Calu3 (cell line): ENCODE data around the gene XDH. TPM values are rescaled to one million over a fixed set of nuclear protein-coding genes. Genes with fewer than 3 reads are reported as not detected.
A peak's percentile ranks its signal among the peaks of the same experiment; 100 is the strongest.

Source experiments
- BruUV-seq: library from RNA; stranded (reverse); fragments of 400-500 nt; replicated peaks from 2 replicates; lab custom pipeline; 2021; lab: Mats Ljungman, UMichigan
- CTCF ChIA-PET: fragments of 300-600 bp; sonication (Branson Sonifier 250); formaldehyde crosslinking; loops from one replicate; lab custom pipeline; 2022; ENCODE audit warnings: antibody characterized with exemption; lab: Charles Lee
- DNase-seq: peaks from one replicate; pipeline ENCODE4 v3.0.0; 2022
- H3K27ac Mint-ChIP-seq: one replicate; pipeline ENCODE4 v1.8.0; 2022; ENCODE audit warnings: mixed read lengths; ENCODE audit not compliant: unreplicated experiment
- H3K27me3 Mint-ChIP-seq: one replicate; pipeline ENCODE4 v1.8.0; 2022; ENCODE audit warnings: mixed read lengths; ENCODE audit not compliant: unreplicated experiment
- H3K36me3 Mint-ChIP-seq: one replicate; pipeline ENCODE4 v1.8.0; 2022; ENCODE audit warnings: mild to moderate bottlenecking, moderate library complexity, mixed read lengths; ENCODE audit not compliant: insufficient read depth, unreplicated experiment
- H3K4me1 Mint-ChIP-seq: one replicate; pipeline ENCODE4 v1.8.0; 2022; ENCODE audit warnings: mild to moderate bottlenecking, low read depth, mixed read lengths; ENCODE audit not compliant: unreplicated experiment
- H3K4me3 Mint-ChIP-seq: one replicate; pipeline ENCODE4 v1.8.0; 2022; ENCODE audit warnings: mild to moderate bottlenecking, low read depth, moderate library complexity, mixed read lengths; ENCODE audit not compliant: unreplicated experiment
- H3K9me3 Mint-ChIP-seq: one replicate; pipeline ENCODE4 v1.8.0; 2022; ENCODE audit warnings: low read depth, mixed read lengths; ENCODE audit not compliant: unreplicated experiment
- CTCF ChIP-seq: fragments of 200-600 bp; IDR thresholded peaks from one replicate; pipeline ENCODE4 v1.8.0; 2022; ENCODE audit warnings: antibody characterized with exemption; ENCODE audit not compliant: unreplicated experiment
- intact Hi-C: fragments of 100-400 bp; cut with micrococcal nuclease; formaldehyde crosslinking; loops from one replicate; pipeline ENCODE4 v1.10.0; 2022; ENCODE audit not compliant: unreplicated experiment
- total RNA-seq: library from RNA; stranded (reverse); gene quantifications from 2 replicates; pipeline ENCODE4 v1.2.3, GENCODE V29; 2022

XDH gene
- total RNA-seq, 1 experiment from 2014 or later: 4.2 TPM

GRCh38 chr2:31384351-31384750, 30.2 kb downstream of the XDH start:
- Mint-ChIP-seq H3K36me3 (peaks cover 17% of the 10 kb centered on the region), H3K4me1 (peaks cover 46% of the 10 kb centered on the region), H3K4me3 (peak overlapping the region; percentile 25), H3K9me3 (no peaks in the 10 kb centered on the region), H3K27ac (peak overlapping the region; percentile 99), H3K27me3 (no peaks in the 10 kb centered on the region)
- no peak for TF ChIP-seq CTCF
- intact Hi-C loops: loop anchor here (5.0 kb wide), 1 partner anchor 43 kb away; no protein-coding TSS in a partner anchor
- TSS peak; percentile 90 for BruUV-seq
- CTCF ChIA-PET: interaction anchor here (1.1 to 1.7 kb wide), 2 partner anchors 30 to 1220 kb away, joined by 4 to 6 read pairs; partner anchors contain the start of gene XDH
- DNase-seq: peak; percentile 75

GRCh38 chr2:31383471-31384153, 30.9 kb downstream of the XDH start:
- no TSS peak for BruUV-seq
- Mint-ChIP-seq H3K36me3 (peaks cover 17% of the 10 kb centered on the region), H3K4me1 (peaks cover 46% of the 10 kb centered on the region), H3K27ac (peak overlapping the region; percentile 99), H3K4me3 (no peak overlapping the region), H3K9me3 (no peaks in the 10 kb centered on the region), H3K27me3 (no peaks in the 10 kb centered on the region)
- TF ChIP-seq CTCF: no peak
- CTCF ChIA-PET: interaction anchor here (0.7 to 1.1 kb wide), 2 partner anchors 43 to 1219 kb away, joined by 3 to 4 read pairs; no protein-coding TSS in a partner anchor
- no peak for DNase-seq
- intact Hi-C loops: loop anchor here (5.0 kb wide), 1 partner anchor 44 kb away; no protein-coding TSS in a partner anchor

- DNase-seq: no peak
- intact Hi-C loops: loop anchor here (5.0 kb wide), 1 partner anchor 45 kb away; no protein-coding TSS in a partner anchor
- no TSS peak for BruUV-seq
- no peaks in the 10 kb centered on the region for H3K9me3 Mint-ChIP-seq
- TF ChIP-seq CTCF: no peak
- H3K27me3 Mint-ChIP-seq: no peaks in the 10 kb centered on the region
- H3K4me3 Mint-ChIP-seq: no peak overlapping the region
- H3K36me3 Mint-ChIP-seq: peaks cover 17% of the 10 kb centered on the region
- CTCF ChIA-PET: interaction anchor here (0.8 kb wide), 1 partner anchor 31 kb away, joined by 5 read pairs; no protein-coding TSS in a partner anchor
- no peak overlapping the region for H3K27ac Mint-ChIP-seq
- H3K4me1 Mint-ChIP-seq: peaks cover 46% of the 10 kb centered on the region
Observed at GRCh38 chr2:31382452-31383120, 32.0 kb downstream of the XDH start.

GRCh38 chr2:31381601-31382000, 32.9 kb downstream of the XDH start:
- CTCF ChIA-PET: no interaction called here
- H3K36me3 Mint-ChIP-seq: peaks cover 17% of the 10 kb centered on the region
- no peaks in the 10 kb centered on the region for H3K27me3 Mint-ChIP-seq
- TF ChIP-seq CTCF: no peak
- intact Hi-C loops: loop anchor here (5.0 kb wide), 1 partner anchor 46 kb away; no protein-coding TSS in a partner anchor
- no peaks in the 10 kb centered on the region for H3K9me3 Mint-ChIP-seq
- H3K4me1 Mint-ChIP-seq: peaks cover 46% of the 10 kb centered on the region
- no peak for DNase-seq
- no TSS peak for BruUV-seq
- H3K4me3 Mint-ChIP-seq: no peak overlapping the region
- H3K27ac Mint-ChIP-seq: peak overlapping the region; percentile 54
